Measurements from ENCODE around the gene GOT2.

DNA sequence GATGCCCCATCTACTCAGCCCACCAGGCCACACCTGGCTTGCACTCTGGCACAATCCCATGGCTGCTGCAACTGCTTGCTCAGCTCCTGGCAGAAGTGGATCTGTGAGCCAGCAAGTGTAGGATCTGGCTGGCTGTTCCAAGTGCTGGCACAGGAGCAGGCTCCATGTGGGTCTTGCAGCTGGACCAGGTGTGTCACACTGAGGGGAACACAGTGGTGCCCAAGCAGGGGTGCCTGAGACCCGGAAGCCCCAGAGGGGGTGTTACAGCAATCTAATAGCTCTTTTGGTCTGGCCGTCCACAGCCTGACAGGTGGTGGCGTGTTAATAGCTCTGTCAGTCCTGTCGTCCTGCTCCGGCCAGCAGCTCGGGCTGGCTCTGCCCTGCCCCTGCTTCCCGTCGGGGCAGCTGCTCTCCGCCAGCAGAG lies 19.6 kb upstream of the GOT2 start:
- TF ChIP-seq, protein P1, sequence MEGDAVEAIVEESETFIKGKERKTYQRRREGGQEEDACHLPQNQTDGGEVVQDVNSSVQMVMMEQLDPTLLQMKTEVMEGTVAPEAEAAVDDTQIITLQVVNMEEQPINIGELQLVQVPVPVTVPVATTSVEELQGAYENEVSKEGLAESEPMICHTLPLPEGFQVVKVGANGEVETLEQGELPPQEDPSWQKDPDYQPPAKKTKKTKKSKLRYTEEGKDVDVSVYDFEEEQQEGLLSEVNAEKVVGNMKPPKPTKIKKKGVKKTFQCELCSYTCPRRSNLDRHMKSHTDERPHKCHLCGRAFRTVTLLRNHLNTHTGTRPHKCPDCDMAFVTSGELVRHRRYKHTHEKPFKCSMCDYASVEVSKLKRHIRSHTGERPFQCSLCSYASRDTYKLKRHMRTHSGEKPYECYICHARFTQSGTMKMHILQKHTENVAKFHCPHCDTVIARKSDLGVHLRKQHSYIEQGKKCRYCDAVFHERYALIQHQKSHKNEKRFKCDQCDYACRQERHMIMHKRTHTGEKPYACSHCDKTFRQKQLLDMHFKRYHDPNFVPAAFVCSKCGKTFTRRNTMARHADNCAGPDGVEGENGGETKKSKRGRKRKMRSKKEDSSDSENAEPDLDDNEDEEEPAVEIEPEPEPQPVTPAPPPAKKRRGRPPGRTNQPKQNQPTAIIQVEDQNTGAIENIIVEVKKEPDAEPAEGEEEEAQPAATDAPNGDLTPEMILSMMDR (IDR thresholded peaks at IDR 0.05) = no peak
- no peak for TF ChIP-seq POLR2AphosphoS5 (IDR thresholded peaks at IDR 0.05)

Data from esophagus muscularis mucosa (tissue), 3 donors.